Ishikawa (cell line): Measurements from ENCODE around the gene CERS6.

ENCODE experiments used
- EP300 ChIP-seq: IDR thresholded peaks from 2 replicates; pipeline ENCODE4 v1.6.1; 2012; ENCODE audit warnings: borderline replicate concordance
- RAD21 ChIP-seq: IDR thresholded peaks from 2 replicates; pipeline ENCODE4 v1.6.1; 2012; ENCODE audit warnings: low read depth
- YY1 ChIP-seq: IDR thresholded peaks from 2 replicates; pipeline ENCODE4 v1.6.1; 2012; ENCODE audit warnings: low read depth
- TF ChIP-seq, protein P1 (sequence below): IDR thresholded peaks from 2 replicates; pipeline ENCODE4 v1.6.1; 2012

DNA sequence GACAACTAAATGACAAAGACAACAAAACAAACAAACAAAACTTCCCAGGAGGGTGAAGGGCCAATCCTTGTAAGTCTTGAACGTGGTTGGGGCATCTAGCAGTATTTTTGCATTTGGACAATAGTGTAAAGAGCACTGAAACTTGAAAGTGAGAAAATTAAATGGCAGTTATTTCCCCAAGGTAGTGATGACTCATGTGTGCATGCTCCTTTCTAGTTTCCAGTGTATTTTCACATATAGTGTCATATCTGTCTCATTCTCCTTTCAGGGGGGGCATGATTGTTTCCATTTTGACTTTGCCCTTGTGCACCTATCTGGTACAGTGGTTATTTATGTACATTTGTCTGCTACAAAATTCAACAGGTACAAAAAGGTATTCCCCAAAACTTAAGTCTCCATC, 39.5 kb downstream of the CERS6 start:
- TF ChIP-seq, protein P1, sequence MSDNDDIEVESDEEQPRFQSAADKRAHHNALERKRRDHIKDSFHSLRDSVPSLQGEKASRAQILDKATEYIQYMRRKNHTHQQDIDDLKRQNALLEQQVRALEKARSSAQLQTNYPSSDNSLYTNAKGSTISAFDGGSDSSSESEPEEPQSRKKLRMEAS = no peak
- TF ChIP-seq YY1 (no peak), RAD21 (no peak), EP300 (no peak)
